HepG2 (cell line): Measurements from ENCODE around the gene HSD17B8. TPM values are rescaled to one million over a fixed set of nuclear protein-coding genes. Genes with fewer than 3 reads are reported as not detected.

Experiments
- ATAC-seq: fragments of 200-7000 bp; cut with Tn5 transposase; 3 replicates; pipeline ENCODE4 v1.9.1; 2020; ENCODE audit warnings: mild to moderate bottlenecking, moderate library complexity
- BruUV-seq: library from RNA; stranded (reverse); fragments of 400-500 nt; replicated peaks from 2 replicates; lab custom pipeline; 2021; lab: Mats Ljungman, UMichigan
- CTCF ChIA-PET: fragments of 300-600 bp; formaldehyde crosslinking; extraction: SDS; loops from one replicate; lab custom pipeline; 2021; ENCODE audit warnings: low total read pairs, inconsistent platforms, low intra/inter-chr PET ratio; lab: Yijun Ruan, JAX
- POLR2A ChIA-PET: fragments of 350-600 bp; sonication (Branson Sonifier 250); formaldehyde crosslinking; loops from one replicate; lab custom pipeline; 2020; ENCODE audit warnings: antibody characterized with exemption, inconsistent platforms; lab: Yijun Ruan, JAX
- DNase-seq: peaks from one replicate; pipeline ENCODE4 v3.0.0-alpha.2; 2015; ENCODE audit warnings: low spot score
- FAIRE-seq: peaks from 3 replicates; lab custom pipeline; 2011; peaks lifted over from hg19 to GRCh38; lab: Jason Lieb, UNC
- H2AFZ ChIP-seq: one replicate; pipeline ENCODE4 v1.6.1; 2011; ENCODE audit warnings: low read length, inconsistent platforms
- H3K27ac ChIP-seq: fragments of 300-600 bp; 3 replicates; pipeline ENCODE4 v1.8.0; 2011; ENCODE audit warnings: mixed run types, mild to moderate bottlenecking, mixed read lengths, low read length, inconsistent platforms; ENCODE audit not compliant: insufficient read depth; ENCODE audit errors: extremely low read length
- H3K27me3 ChIP-seq, 2 experiments: fragments of 200-600 bp in 1 of 2; 2 replicates in 1 of 2; 3 replicates in 1 of 2; pipeline versions ENCODE4 v1.6.0 to v1.8.0; 2011; ENCODE audit warnings: low read length in 2 of 2, mild to moderate bottlenecking in 2 of 2, moderate library complexity in 2 of 2, inconsistent platforms in 1 of 2; ENCODE audit not compliant: insufficient read depth in 2 of 2, control insufficient read depth in 1 of 2
- H3K36me3 ChIP-seq, 2 experiments: fragments of 200-600 bp in 1 of 2; replicated peaks in 1 of 2; 2 replicates in 1 of 2; 3 replicates in 1 of 2; pipeline versions ENCODE4 v1.5.1 to v1.8.0; 2011; ENCODE audit warnings: low read length in 2 of 2, inconsistent platforms in 1 of 2; ENCODE audit not compliant: insufficient read depth in 2 of 2, control insufficient read depth in 1 of 2
- H3K4me1 ChIP-seq: 2 replicates; pipeline ENCODE4 v1.5.1; 2012; ENCODE audit warnings: low read length, inconsistent platforms; ENCODE audit not compliant: insufficient read depth
- H3K4me2 ChIP-seq: 2 replicates; pipeline ENCODE4 v1.6.0; 2011; ENCODE audit warnings: low read depth, low read length, inconsistent platforms
- H3K4me3 ChIP-seq, 3 experiments: fragments of 200-600 bp in 1 of 3; sonication (generic), shearing (Covaris generic) in 1 of 3; replicated peaks in 1 of 3; 2 replicates each; pipeline ENCODE4 v1.5.1; 2011 to 2016; ENCODE audit warnings: low read length in 3 of 3, inconsistent platforms in 2 of 3, low read depth in 2 of 3, mild to moderate bottlenecking in 2 of 3, control low read depth in 1 of 3, mixed read lengths in 1 of 3; ENCODE audit not compliant: insufficient read depth in 1 of 3
- H3K79me2 ChIP-seq: one replicate; pipeline ENCODE4 v1.6.1; 2011; ENCODE audit warnings: low read length, inconsistent platforms; ENCODE audit not compliant: insufficient read depth
- H3K9ac ChIP-seq: 2 replicates; pipeline ENCODE4 v1.6.0; 2011; ENCODE audit warnings: mild to moderate bottlenecking, low read depth, low read length, inconsistent platforms; ENCODE audit not compliant: insufficient read depth
- H3K9me3 ChIP-seq: 2 replicates; pipeline ENCODE4 v1.5.1; 2012; ENCODE audit warnings: mild to moderate bottlenecking, low read length
- H4K20me1 ChIP-seq: 2 replicates; pipeline ENCODE4 v1.6.0; 2011; ENCODE audit warnings: inconsistent platforms, mild to moderate bottlenecking, low read length, moderate library complexity; ENCODE audit not compliant: insufficient read depth
- MIXL1 ChIP-seq: IDR thresholded peaks from 2 replicates; pipeline ENCODE4 v1.6.1; 2016
- NFIB ChIP-seq: sonication (generic); formaldehyde crosslinking; IDR thresholded peaks from 2 replicates; pipeline ENCODE4 v1.9.0; 2021; ENCODE audit warnings: missing genetic modification reagents, mild to moderate bottlenecking, borderline replicate concordance
- SNAPC2 ChIP-seq: sonication (generic); formaldehyde crosslinking; IDR thresholded peaks from 2 replicates; pipeline ENCODE4 v1.8.1; 2022; ENCODE audit warnings: mild to moderate bottlenecking, missing genetic modification reagents
- SOX6 ChIP-seq, 2 experiments: fragments of 450-650 bp in 1 of 2; sonication (generic) in 1 of 2; formaldehyde crosslinking in 1 of 2; IDR thresholded peaks; 2 replicates each; pipeline versions ENCODE4 v1.4.0 to v1.6.1; 2017 to 2020; ENCODE audit warnings: antibody characterized with exemption in 1 of 2, mild to moderate bottlenecking in 1 of 2, missing genetic modification reagents in 1 of 2
- ZNF331 ChIP-seq: sonication (generic); formaldehyde crosslinking; IDR thresholded peaks from 2 replicates; pipeline ENCODE4 v1.4.0; 2020; ENCODE audit warnings: missing genetic modification reagents
- ZNF451 ChIP-seq: sonication (generic); formaldehyde crosslinking; IDR thresholded peaks from 2 replicates; pipeline ENCODE4 v1.5.0; 2020; ENCODE audit warnings: mild to moderate bottlenecking, missing genetic modification reagents
- ZNF614 ChIP-seq: IDR thresholded peaks from 2 replicates; pipeline ENCODE4 v1.6.1; 2018; ENCODE audit warnings: missing biosample characterization, missing genetic modification reagents, inconsistent platforms, borderline replicate concordance
- ZNF850 ChIP-seq: sonication (generic); formaldehyde crosslinking; conservative IDR thresholded peaks from 2 replicates; pipeline ENCODE4 v1.9.0; 2021; ENCODE audit warnings: mild to moderate bottlenecking, missing genetic modification reagents
- WGBS: methylation state at CpG from one replicate; pipeline ENCODE4 v1.1.6; 2017; ENCODE audit warnings: low lambda C conversion rate; 5-methylcytosine and 5-hydroxymethylcytosine counted together
- in situ Hi-C: cut with HindIII; loops from 2 replicates; pipeline ENCODE4 v1.10.0; 2017; ENCODE audit warnings: low pct_unique_long_range_greater_than_20kb; ENCODE audit not compliant: extremely low pct_ligation_motif_present
- intact Hi-C: fragments of 100-400 bp; cut with micrococcal nuclease; formaldehyde crosslinking; loops from one replicate; pipeline ENCODE4 v1.10.0; 2022; ENCODE audit not compliant: unreplicated experiment
- polyA plus RNA-seq, 8 experiments: library from polyadenylated mRNA; depleted of rRNA in 3 of 8; stranded (reverse) in 7 of 8; unstranded in 1 of 8; fragments of >200 nt; fragmentation: Illumina TruSeq in 4 of 8; extraction: Trizol in 4 of 8; gene quantifications; 2 replicates each; pipeline versions ENCODE4 v1.2.1 to v1.2.3, GENCODE V29; 2011 to 2016; ENCODE audit warnings: low read depth in 4 of 8, missing spikeins in 1 of 8, mixed read lengths in 1 of 8; ENCODE audit not compliant: insufficient read depth in 1 of 8
- total RNA-seq, 5 experiments: library from RNA; depleted of rRNA; stranded (reverse); fragments of >200 nt; fragmentation: Illumina TruSeq; extraction: Trizol; gene quantifications; 2 replicates each; pipeline ENCODE4 v1.2.3, GENCODE V29; 2016; ENCODE audit warnings: low read depth in 1 of 5
- TF ChIP-seq, protein P1 (sequence below): fragments of 450-650 bp; IDR thresholded peaks from 2 replicates; pipeline ENCODE4 v1.6.1; 2017; ENCODE audit warnings: mild to moderate bottlenecking
- TF ChIP-seq, protein P2 (sequence below): sonication (generic); formaldehyde crosslinking; IDR thresholded peaks from 2 replicates; pipeline ENCODE4 v1.5.1; 2020; ENCODE audit warnings: missing genetic modification reagents, mild to moderate bottlenecking, borderline replicate concordance
- TF ChIP-seq, protein P3 (sequence below): fragments of 450-650 bp; IDR thresholded peaks from 2 replicates; pipeline ENCODE4 v1.6.1; 2017

HSD17B8 gene
- total and polyA plus RNA-seq, 2 of the 13 experiments (the other 11 are each of a cell fraction or from before 2014, with no cell fraction given), result 12.6 to 20.1 TPM

DNA sequence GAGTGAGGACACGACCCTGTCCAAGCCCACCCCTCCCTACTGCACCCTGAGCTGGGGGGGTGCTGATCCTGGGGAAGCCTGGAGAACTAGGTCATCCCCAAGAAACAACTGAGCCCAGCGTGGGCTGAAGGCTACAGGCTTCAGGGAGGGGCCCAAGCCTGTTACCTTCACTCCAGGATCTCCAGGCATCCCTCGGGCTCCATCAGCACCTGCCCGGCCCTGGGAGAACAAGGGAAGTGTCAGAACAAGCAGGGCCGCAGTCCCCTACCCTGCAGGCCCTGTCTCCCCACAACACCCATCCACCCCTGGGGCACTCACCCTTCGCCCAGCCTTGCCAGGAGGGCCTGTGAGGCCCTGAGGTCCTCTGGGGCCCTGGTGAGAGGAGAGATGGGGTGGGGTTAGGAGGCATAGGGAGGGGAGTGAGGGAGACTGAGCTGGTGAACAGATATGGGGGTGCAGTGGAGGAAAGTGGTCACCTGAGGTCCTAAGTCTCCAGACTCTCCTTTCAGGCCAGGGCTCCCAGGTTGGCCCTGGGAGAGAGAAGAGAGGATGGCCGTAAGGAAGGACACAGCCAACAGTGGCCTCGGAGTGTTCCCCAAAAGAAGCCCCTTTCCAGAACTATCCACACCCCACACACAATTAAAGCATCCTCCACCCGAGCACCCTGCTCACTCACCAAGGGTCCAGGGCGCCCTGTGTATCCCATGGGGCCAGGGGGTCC lies 25.5 kb upstream of the HSD17B8 start:
- Histone ChIP-seq H2AFZ (no peak overlapping the region), H3K4me1 (peaks cover 9% of the 10 kb centered on the region), H3K79me2 (no peaks in the 10 kb centered on the region), H3K4me3 (no peak overlapping the region), H3K27ac (no peak overlapping the region), H3K4me2 (no peak overlapping the region), H3K9me3 (peaks cover 15% of the 10 kb centered on the region; the same call in 1 of the 2 replicates), H3K9ac (no peak overlapping the region), H3K36me3 (no peaks in the 10 kb centered on the region), H4K20me1 (no peaks in the 10 kb centered on the region), H3K27me3 (peaks cover 4 to 55% of the 10 kb centered on the region in 2 experiments; a peak in 4 of 5 replicates)
- ChIA-PET POLR2A (no interaction called here), CTCF (no interaction called here)
- intact Hi-C loops (no loop called here), in situ Hi-C loops (no loop called here)
- 20% methylated on average over 10 of the region's 10 CpGs for WGBS
- no peak for ATAC-seq
- BruUV-seq, result no TSS peak
- no peak for TF ChIP-seq SOX6 (IDR thresholded peaks at IDR 0.05)
- TF ChIP-seq SOX6 (CRISPR knock-in tag; IDR thresholded peaks at IDR 0.05), result no peak
- TF ChIP-seq, protein P1, sequence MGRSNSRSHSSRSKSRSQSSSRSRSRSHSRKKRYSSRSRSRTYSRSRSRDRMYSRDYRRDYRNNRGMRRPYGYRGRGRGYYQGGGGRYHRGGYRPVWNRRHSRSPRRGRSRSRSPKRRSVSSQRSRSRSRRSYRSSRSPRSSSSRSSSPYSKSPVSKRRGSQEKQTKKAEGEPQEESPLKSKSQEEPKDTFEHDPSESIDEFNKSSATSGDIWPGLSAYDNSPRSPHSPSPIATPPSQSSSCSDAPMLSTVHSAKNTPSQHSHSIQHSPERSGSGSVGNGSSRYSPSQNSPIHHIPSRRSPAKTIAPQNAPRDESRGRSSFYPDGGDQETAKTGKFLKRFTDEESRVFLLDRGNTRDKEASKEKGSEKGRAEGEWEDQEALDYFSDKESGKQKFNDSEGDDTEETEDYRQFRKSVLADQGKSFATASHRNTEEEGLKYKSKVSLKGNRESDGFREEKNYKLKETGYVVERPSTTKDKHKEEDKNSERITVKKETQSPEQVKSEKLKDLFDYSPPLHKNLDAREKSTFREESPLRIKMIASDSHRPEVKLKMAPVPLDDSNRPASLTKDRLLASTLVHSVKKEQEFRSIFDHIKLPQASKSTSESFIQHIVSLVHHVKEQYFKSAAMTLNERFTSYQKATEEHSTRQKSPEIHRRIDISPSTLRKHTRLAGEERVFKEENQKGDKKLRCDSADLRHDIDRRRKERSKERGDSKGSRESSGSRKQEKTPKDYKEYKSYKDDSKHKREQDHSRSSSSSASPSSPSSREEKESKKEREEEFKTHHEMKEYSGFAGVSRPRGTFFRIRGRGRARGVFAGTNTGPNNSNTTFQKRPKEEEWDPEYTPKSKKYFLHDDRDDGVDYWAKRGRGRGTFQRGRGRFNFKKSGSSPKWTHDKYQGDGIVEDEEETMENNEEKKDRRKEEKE, result no peak
- FAIRE-seq, result no peak
- no peak for DNase-seq

DNA sequence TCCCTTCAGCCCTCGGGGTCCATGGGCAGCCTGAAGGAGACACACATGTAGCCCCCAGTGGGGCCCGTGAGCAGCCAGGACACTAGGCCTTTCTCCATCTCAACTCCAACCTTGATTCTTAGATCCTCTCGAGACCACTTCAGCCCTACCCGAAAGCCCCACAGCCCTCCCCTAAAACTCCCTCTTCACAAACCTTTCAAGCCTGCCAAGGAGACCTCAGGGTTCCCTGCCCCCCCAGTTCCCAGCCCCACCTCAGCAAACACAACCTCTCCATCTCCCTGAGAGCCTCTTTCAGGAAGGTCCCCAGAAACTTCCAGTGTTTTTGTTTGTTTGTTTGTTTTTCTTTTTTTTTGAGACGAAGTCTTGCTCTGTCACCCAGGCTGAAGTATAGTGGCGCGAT lies 23.3 kb upstream of the HSD17B8 start:
- in situ Hi-C loops (no loop called here), intact Hi-C loops (no loop called here)
- Histone ChIP-seq H3K9me3 (peaks cover 19% of the 10 kb centered on the region; the same call in 1 of the 2 replicates), H3K4me3 (no peak overlapping the region), H4K20me1 (no peaks in the 10 kb centered on the region), H2AFZ (no peak overlapping the region), H3K9ac (no peak overlapping the region), H3K27me3 (peaks cover 4 to 35% of the 10 kb centered on the region in 2 experiments; a peak in 3 of 5 replicates), H3K4me2 (no peak overlapping the region), H3K36me3 (no peaks in the 10 kb centered on the region), H3K4me1 (peaks cover 6% of the 10 kb centered on the region; the same call in 1 of the 2 replicates), H3K27ac (no peak overlapping the region), H3K79me2 (no peaks in the 10 kb centered on the region)
- DNase-seq (no peak), FAIRE-seq (no peak), ATAC-seq (no peak)
- no TSS peak for BruUV-seq
- CTCF ChIA-PET, result no interaction called here
- 32% methylated on average over 7 of the region's 7 CpGs for WGBS
- POLR2A ChIA-PET, result no interaction called here
- no peak for TF ChIP-seq ZNF331 (CRISPR knock-in tag)
- TF ChIP-seq ZNF614, result no peak
- no peak for TF ChIP-seq ZNF451 (CRISPR knock-in tag)
- TF ChIP-seq, protein P2, sequence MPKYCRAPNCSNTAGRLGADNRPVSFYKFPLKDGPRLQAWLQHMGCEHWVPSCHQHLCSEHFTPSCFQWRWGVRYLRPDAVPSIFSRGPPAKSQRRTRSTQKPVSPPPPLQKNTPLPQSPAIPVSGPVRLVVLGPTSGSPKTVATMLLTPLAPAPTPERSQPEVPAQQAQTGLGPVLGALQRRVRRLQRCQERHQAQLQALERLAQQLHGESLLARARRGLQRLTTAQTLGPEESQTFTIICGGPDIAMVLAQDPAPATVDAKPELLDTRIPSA (CRISPR knock-in tag), result no peak
- no peak for TF ChIP-seq SNAPC2 (CRISPR knock-in tag)
- no peak for TF ChIP-seq MIXL1 (CRISPR knock-in tag)
- no peak for TF ChIP-seq ZNF850 (CRISPR knock-in tag)
- TF ChIP-seq NFIB (CRISPR knock-in tag), result no peak
- TF ChIP-seq, protein P3, sequence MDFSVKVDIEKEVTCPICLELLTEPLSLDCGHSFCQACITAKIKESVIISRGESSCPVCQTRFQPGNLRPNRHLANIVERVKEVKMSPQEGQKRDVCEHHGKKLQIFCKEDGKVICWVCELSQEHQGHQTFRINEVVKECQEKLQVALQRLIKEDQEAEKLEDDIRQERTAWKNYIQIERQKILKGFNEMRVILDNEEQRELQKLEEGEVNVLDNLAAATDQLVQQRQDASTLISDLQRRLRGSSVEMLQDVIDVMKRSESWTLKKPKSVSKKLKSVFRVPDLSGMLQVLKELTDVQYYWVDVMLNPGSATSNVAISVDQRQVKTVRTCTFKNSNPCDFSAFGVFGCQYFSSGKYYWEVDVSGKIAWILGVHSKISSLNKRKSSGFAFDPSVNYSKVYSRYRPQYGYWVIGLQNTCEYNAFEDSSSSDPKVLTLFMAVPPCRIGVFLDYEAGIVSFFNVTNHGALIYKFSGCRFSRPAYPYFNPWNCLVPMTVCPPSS, result no peak
